Activated CD8-positive, alpha-beta memory T cell treated with anti-CD3 and anti-CD28 coated beads, Interleukin-2, amount 50 U/mL, for 24 hours (primary cell): ENCODE data around the gene CREBBP.

Experiments used
- DNase-seq: peaks from one replicate; pipeline ENCODE4 v3.0.0-alpha.2; 2020; ENCODE audit errors: extremely low read depth

Gene CREBBP

GRCh38 chr16:3879887-3880564, 487 bp downstream of the CREBBP start:
- peak; percentile 20 for DNase-seq

GRCh38 chr16:3879258-3879886, 1.1 kb downstream of the CREBBP start:
- no peak for DNase-seq

- no peak for DNase-seq
Measured at GRCh38 chr16:3878610-3879009, 1.9 kb downstream of the CREBBP start.

GRCh38 chr16:3876695-3877094, 3.8 kb downstream of the CREBBP start:
- DNase-seq, result no peak

GRCh38 chr16:3876160-3876559, 4.4 kb downstream of the CREBBP start:
- no peak for DNase-seq

- no peak for DNase-seq
Measured at GRCh38 chr16:3874794-3875692, 5.5 kb downstream of the CREBBP start.

GRCh38 chr16:3874242-3874641, 6.3 kb downstream of the CREBBP start:
- DNase-seq, result no peak

- no peak for DNase-seq
Measured at GRCh38 chr16:3873482-3874173, 6.9 kb downstream of the CREBBP start.

GRCh38 chr16:3872216-3872895, 8.2 kb downstream of the CREBBP start:
- DNase-seq, result no peak

- DNase-seq, result no peak
Measured at GRCh38 chr16:3868967-3869366, 11.5 kb downstream of the CREBBP start.

GRCh38 chr16:3868556-3868955, 12.0 kb downstream of the CREBBP start:
- DNase-seq, result no peak

GRCh38 chr16:3866703-3867431, 13.6 kb downstream of the CREBBP start:
- DNase-seq, result no peak

GRCh38 chr16:3865241-3865640, 15.3 kb downstream of the CREBBP start:
- no peak for DNase-seq

- no peak for DNase-seq
Measured at GRCh38 chr16:3864562-3864961, 16.0 kb downstream of the CREBBP start.

GRCh38 chr16:3863587-3863986, 16.9 kb downstream of the CREBBP start:
- no peak for DNase-seq

GRCh38 chr16:3861808-3862451, 18.6 kb downstream of the CREBBP start:
- no peak for DNase-seq

- DNase-seq, result no peak
Measured at GRCh38 chr16:3859889-3860288, 20.6 kb downstream of the CREBBP start.

GRCh38 chr16:3858801-3859200, 21.7 kb downstream of the CREBBP start:
- no peak for DNase-seq

GRCh38 chr16:3857189-3858043, 23.1 kb downstream of the CREBBP start:
- no peak for DNase-seq
